Measurements from ENCODE around the gene BCKDHA.
"Not testable (repeated sequence)": the region's sequence is repeated elsewhere in the genome, so short reads cannot be mapped to it uniquely, and the experiment has no call there.

The BCKDHA gene

GRCh38 chr19:41447732-41448332 lies 50.2 kb downstream of the BCKDHA start:
- DNase-seq (ENCODE audit: low read depth) = no peak

GRCh38 chr19:41449079-41449864 lies 51.7 kb downstream of the BCKDHA start:
- peak; percentile 64 for DNase-seq (ENCODE audit: low read depth)

DNA sequence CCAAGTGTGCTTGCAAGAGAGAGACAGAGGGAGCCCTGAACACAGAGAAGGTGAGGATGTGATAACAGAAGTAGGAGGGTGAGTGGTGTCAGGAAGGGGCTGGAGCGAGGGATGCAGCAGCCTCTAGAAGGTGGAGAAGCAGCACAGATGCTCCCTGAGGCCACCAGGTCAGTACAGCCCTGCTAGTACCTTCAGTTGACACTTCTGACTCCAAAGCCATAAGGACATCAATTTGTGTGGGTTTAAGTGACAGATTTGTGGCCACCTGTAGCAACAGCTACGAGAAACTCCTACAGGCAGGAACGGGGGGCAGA lies 52.2 kb downstream of the BCKDHA start:
- DNase-seq (ENCODE audit: low read depth) = no peak

DNA sequence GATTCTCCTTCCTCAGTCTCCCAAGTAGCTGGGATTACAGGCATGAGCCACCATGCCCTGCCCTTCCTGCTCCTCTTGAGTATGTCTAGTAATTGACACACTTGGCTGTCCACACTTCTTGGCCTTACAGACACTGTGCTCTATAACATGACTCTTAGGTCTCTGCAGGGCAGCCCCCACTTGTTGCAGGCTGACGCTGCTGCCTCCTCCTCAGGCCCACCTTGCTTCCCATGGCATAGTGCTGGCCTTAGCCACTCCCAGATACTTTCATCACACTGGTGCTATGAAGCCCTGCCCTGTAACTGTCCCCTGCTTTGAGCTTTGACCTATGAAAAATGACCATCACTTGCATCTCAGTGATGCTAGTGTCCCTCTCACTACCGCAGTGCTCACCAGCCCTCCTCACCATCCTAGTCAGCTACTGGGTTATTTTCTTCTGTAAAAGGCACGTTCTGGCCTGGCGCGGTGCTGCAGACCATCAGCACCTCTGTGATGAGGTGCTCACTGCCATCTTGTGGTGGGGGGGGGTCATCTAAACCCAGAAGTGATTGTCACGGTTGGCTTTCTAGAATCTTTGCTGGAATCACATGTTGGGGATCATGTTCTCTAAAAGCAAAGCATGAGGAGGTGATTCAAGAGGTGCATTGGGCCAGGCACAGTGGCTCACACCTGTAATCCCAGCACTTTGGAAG lies 55.1 kb downstream of the BCKDHA start:
- DNase-seq (ENCODE audit: low read depth) = no peak

DNA sequence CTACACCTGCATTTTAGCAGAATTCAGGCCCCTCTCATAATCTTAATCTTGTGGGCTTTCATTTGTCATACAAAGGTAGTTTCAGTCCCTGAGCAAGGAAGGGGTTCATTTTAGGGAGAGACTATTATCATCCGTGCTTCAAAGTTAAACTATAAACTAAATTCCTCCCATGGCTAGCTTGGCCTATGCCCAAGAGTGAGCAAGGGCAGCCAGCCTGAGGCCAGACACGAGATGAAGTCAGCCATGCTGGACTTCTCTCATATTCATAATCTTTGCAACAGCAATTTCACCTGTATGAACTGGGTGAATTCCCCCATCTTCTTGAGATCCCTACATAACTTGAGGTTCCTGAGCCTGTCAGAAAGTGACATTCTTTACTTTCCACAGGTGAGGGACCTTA lies 58.3 kb downstream of the BCKDHA start:
- DNase-seq (ENCODE audit: low read depth) = no peak

DNA sequence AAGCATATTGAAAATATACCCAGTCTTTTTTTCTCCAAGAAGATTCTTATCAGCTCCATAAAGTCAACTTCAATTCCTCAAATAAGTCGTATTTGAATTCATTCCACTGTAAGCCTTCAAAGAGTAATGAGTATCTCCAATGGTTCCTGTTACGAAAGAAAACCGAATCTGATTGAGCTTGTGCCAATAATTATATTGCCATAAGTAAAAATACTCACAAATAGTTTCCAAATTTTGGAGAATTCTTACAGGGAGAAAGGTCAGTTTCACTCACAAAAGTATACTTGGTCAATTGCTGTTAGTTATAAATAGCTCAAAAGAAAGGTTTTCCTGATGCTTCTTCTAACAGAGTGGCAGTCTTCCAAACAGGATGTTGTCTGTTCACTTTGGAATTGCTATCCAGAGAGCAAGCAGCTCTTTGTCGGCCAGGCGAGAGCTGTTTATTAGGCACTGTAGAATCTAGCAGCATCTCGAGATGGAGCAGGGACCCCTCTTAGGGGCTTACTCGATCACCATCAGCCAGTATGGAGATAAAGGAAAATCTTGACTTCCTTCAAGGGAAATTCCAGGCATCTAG lies 58.8 kb downstream of the BCKDHA start:
- no peak for DNase-seq (ENCODE audit: low read depth)

- DNase-seq (ENCODE audit: low read depth) = no peak
Observed at GRCh38 chr19:41457241-41457640, 59.6 kb downstream of the BCKDHA start.

- DNase-seq (ENCODE audit: low read depth) = no peak
Observed at GRCh38 chr19:41462497-41462896, 64.9 kb downstream of the BCKDHA start.

GRCh38 chr19:41463257-41464256 lies 65.9 kb downstream of the BCKDHA start:
- DNase-seq (ENCODE audit: low read depth) = not testable (repeated sequence)
